Vagina (tissue), 2 donors: ENCODE data around the gene CLIC6.

ENCODE experiments used
- POLR2A ChIP-seq, 2 donors: fragments of 450-650 bp; IDR thresholded peaks; one replicate each; pipeline ENCODE4 v1.6.1; 2017; ENCODE audit warnings: antibody characterized with exemption in 2 of 2, mild to moderate bottlenecking in 2 of 2, moderate library complexity in 2 of 2
- POLR2AphosphoS5 ChIP-seq, 2 donors: sonication (generic); formaldehyde crosslinking; IDR thresholded peaks; one replicate each; pipeline ENCODE4 v1.9.0; 2017; ENCODE audit warnings: antibody characterized with exemption in 2 of 2, mild to moderate bottlenecking in 2 of 2, low read depth in 1 of 2; ENCODE audit not compliant: insufficient read depth in 1 of 2
- TF ChIP-seq, protein P1 (sequence below), 3 experiments: fragments of 450-650 bp in 2 of 3; fragments of 200-600 bp in 1 of 3; sonication (generic) in 1 of 3; IDR thresholded peaks; one replicate each; pipeline ENCODE4 v1.5.1; 2017 to 2019; ENCODE audit warnings: antibody characterized with exemption in 3 of 3, mild to moderate bottlenecking in 2 of 3, moderate library complexity in 2 of 3

DNA sequence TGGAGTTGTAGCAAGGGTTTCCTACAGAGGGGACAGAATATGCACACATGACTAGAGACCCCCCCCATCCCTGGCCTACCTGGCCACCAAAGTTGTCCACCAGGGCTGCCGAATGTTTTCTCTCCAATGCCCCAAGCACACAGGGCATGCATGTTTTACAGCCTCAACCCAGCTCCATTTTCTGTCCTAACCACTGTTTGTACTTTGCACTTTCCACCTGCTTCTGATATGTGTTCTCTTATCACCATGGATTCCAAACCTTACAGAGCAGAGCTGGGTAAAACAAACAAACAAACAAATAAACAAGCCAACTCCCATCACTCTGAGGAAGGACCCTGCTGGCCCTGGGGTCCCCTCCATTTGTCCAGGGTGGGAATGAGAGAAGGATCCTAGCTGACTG lies 27.3 kb downstream of the CLIC6 start:
- TF ChIP-seq POLR2A (IDR thresholded peaks at IDR 0.05) = no peak
- TF ChIP-seq, protein P1, sequence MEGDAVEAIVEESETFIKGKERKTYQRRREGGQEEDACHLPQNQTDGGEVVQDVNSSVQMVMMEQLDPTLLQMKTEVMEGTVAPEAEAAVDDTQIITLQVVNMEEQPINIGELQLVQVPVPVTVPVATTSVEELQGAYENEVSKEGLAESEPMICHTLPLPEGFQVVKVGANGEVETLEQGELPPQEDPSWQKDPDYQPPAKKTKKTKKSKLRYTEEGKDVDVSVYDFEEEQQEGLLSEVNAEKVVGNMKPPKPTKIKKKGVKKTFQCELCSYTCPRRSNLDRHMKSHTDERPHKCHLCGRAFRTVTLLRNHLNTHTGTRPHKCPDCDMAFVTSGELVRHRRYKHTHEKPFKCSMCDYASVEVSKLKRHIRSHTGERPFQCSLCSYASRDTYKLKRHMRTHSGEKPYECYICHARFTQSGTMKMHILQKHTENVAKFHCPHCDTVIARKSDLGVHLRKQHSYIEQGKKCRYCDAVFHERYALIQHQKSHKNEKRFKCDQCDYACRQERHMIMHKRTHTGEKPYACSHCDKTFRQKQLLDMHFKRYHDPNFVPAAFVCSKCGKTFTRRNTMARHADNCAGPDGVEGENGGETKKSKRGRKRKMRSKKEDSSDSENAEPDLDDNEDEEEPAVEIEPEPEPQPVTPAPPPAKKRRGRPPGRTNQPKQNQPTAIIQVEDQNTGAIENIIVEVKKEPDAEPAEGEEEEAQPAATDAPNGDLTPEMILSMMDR (IDR thresholded peaks at IDR 0.05) = no peak
- TF ChIP-seq POLR2AphosphoS5 (IDR thresholded peaks at IDR 0.05; ENCODE audit: insufficient read depth in 1 of 2, low read depth in 1 of 2) = no peak
